Suppressor macrophage treated with lipopolysaccharide for 4 hours (primary cell): Measurements from ENCODE around the gene SMC3.
A peak's percentile ranks its signal among the peaks of the same experiment; 100 is the strongest.
"Not testable (repeated sequence)": the region's sequence is repeated elsewhere in the genome, so short reads cannot be mapped to it uniquely, and the experiment has no call there.

ENCODE experiments used
- DNase-seq: peaks from one replicate; pipeline ENCODE4 v3.0.0-alpha.2; 2020

The SMC3 gene

GRCh38 chr10:110597476-110597875 is 30.0 kb downstream of the SMC3 start:
- no peak for DNase-seq

GRCh38 chr10:110600487-110601101 is 33.1 kb downstream of the SMC3 start:
- peak; percentile 64 for DNase-seq

GRCh38 chr10:110601581-110601980 is 34.1 kb downstream of the SMC3 start:
- DNase-seq = no peak

GRCh38 chr10:110608087-110608486 is 40.6 kb downstream of the SMC3 start:
- no peak for DNase-seq

- no peak for DNase-seq
Measured at GRCh38 chr10:110609605-110610004, 42.1 kb downstream of the SMC3 start.

- DNase-seq = peak; percentile 58
Measured at GRCh38 chr10:110610308-110610774, 42.8 kb downstream of the SMC3 start.

DNA sequence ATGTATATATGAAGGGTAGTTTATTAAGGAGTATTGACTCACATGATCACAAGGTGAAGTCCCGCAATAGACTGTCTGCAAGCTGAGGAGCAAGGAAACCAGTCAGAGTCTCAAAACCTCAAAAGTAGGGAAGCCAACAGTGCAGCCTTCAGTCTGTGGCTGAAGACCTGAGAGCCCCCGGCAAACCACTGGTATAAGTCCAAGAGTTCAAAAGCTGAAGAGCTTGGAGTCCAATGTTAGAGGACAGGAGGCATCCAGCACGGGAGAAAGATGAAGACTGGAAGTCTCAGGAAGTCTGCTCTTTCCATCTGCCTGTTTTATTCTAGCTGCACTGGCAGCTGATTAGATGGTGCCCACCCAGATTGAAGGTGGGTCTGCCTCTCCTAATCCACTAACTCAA is 43.3 kb downstream of the SMC3 start:
- DNase-seq = not testable (repeated sequence)

DNA sequence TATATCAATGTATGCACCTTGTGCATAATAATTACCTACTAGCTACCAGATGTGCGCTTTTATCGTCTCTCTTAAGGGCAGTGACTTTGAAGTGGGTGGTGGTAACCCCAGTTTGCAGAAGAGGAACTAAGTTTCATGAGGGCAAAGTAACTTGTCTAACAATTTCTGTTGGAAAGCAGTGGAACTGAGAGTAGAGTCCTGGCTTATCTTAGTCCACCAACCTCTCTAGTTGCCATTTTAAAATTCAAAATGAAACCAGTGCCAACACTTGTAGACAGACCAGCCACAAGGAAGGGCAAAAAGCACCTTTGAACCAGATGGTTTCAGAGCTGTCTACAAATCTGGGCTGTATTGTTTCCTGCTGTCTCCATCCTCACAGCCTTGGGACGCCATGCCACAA is 44.6 kb downstream of the SMC3 start:
- no peak for DNase-seq

GRCh38 chr10:110612629-110613028 is 45.1 kb downstream of the SMC3 start:
- DNase-seq = no peak

GRCh38 chr10:110613341-110613995 is 46.0 kb downstream of the SMC3 start:
- DNase-seq = peak; percentile 25

DNA sequence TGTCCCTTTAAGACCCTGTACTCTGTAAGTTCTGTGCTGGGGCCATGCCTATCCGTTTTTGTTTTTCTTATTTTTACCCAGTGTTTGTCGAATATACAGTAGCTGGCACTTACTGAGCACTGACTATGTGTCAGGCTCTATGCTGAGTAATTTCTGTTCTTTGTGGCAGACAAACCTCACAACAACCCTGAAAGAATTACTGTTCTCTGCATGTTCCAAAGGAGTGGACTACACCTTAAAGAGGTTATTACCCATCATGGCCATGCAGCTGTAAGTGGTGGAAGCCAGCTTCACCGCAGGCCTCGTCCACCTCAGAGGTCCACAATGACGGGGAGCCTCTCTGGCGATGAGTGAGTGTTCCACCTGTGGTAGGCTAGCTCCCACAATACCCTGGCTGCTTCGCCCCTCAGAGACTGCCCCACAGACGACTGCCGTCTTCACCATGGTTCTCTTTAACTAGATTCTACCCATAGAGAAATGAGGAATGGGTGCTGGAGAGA is 46.6 kb downstream of the SMC3 start:
- DNase-seq = no peak

- no peak for DNase-seq
Measured at GRCh38 chr10:110615057-110615747, 47.7 kb downstream of the SMC3 start.

GRCh38 chr10:110616493-110617033 is 49.1 kb downstream of the SMC3 start:
- DNase-seq = no peak

DNA sequence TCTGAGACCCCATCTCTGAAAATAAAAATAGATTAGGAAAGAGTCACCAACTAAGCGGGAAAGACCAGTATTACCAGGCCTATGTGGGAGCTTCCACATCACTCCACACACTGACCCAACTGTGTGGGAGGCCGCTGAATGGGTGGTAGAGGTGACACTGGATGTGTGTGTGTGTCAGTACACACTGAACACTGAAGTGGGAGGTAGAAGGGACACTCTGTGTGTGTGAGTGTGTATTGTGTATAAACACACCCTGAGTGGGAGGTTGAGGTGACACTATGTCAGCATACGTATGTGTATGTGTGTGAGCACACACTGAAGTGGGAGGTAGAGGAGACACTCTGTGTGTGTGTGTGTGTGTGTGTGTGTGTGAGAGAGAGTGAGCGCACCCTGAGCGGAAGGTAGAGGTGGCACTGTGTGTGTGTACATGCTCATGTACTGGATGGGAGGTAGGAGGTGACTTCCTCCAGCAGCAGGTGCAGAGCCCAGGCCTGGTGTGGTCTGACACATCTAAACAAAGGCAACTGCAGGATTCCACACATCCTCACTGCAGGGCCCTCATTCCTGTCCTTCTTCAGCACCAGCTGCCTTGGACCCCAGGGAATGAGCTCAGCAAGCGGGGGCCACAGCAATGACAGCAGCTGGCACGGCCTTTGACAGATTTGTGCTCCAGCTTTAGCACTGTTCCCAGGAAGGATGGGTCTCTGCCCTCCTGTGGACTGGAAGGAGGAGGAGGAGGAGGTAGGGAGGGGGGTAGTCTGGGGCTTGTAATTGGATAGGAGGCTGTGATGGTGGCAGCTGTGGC is 50.1 kb downstream of the SMC3 start:
- no peak for DNase-seq

- DNase-seq = peak; percentile 38
Measured at GRCh38 chr10:110618230-110618610, 50.7 kb downstream of the SMC3 start.

- no peak for DNase-seq
Measured at GRCh38 chr10:110619514-110620397, 52.3 kb downstream of the SMC3 start.

DNA sequence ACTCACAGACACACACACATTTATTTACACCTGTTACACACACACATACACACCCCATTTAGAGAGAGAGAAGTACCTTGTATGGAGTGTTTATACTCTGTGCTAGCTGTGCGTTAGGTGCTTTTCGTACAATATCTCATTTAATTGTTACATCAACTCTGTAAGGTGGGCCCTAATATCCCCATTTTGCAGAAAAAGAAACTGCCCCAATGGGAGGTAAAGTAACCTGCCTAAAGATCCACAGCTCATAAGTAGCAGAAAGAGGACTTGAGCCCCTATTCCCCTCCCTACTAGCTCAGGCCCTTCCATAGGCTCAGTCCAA is 52.9 kb downstream of the SMC3 start:
- no peak for DNase-seq

DNA sequence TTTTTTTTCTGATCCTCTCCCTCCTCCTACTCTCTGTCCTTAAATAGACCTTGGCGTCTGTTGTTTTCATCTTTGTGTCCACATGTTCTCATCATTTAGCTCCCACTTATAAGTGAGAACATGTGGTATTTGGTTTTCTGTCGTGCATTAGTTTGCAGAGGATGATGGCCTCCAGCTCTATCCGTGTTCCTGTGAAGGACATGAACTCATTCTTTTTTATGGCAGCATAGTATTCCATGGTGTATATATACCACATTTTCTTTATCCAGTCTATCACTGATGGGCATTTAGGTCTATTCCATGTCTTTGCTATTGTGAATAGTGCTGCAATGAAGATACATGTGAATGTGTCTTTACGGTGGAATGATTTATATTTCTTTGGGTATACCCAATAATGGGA is 55.8 kb downstream of the SMC3 start:
- DNase-seq = not testable (repeated sequence)

DNA sequence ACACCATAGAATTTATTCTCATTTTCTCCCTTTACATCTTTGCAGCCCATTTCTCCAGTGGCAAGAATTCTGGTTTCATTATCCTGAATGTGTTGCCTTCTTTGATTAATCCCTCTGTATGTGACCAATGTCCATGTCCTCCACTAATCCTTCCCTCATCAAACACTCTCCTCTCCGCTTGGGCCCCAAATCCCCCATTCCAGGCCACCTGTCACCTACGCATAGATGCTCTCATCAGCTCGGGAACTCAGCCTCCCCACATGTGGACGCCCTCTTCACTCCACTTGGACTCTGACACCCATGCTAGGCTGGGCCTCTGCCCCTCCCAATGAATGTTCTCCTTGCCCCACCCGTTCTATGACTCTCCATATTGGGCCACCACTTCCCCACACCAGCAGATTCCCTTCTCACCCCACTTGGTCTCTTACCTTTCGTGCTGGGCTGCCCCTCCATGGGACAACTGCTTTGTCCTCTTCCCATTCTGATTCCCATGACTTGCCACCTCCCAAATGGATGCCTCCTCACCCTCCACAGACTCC is 57.9 kb downstream of the SMC3 start:
- no peak for DNase-seq

- DNase-seq = no peak
Measured at GRCh38 chr10:110625951-110626855, 58.7 kb downstream of the SMC3 start.

DNA sequence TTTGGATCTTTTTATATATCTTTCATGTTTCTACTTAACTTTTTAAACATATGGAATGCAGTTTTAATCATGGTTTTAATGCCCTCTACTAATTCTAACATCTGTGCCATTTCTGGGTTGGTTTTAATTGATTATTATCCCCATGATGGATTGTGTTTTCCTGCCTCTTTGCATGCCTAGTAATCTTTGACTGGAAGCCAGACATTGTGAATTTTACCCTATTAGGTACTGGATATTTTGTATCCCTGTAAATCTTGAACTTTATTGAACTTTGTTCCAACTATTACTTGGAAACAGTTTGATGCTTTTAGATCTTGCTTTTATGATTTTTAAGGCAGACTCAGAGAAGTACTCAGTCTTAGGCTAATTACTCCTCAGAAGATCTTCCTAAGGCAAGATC is 60.7 kb downstream of the SMC3 start:
- no peak for DNase-seq
